ENCODE measurements around the gene PER1.

The PER1 gene

DNA sequence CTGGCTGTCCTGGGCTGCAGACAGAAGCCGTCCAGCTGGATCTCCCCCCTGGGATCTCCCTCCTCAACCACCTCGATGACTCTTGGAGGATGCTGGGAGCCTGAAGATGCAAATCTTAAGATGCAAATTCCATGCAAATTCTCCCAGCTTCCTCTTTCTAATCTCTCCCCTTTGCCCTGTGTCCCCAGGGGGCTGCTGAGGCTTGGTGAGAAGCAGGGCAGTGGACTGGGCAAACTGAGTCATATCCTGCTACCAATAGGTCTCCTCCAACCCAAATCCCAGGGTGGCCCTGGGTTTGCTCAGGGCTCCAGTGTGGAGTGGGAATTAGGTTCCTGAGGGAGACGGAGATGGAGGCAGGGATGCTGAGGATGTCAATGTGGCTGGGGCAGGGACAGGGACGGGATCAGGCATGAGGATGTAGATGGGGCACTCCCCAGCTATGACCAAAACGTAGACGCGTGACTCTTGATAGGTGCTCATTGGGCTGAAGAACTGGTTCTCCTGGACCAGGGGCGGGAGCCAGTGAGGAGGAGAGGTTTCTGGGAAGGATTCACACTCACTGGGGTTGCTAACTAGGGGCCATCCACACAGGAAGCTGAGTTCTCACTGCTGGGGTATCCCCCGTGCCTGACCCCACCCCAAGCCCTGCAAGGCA, 61.0 kb downstream of the PER1 start:
- DNase-seq, result no peak
